ENCODE data around the gene ARSG. TPM values are rescaled to one million over a fixed set of nuclear protein-coding genes. Genes with fewer than 3 reads are reported as not detected.
A peak's percentile ranks its signal among the peaks of the same experiment; 100 is the strongest.

The ARSG gene
- total and polyA plus RNA-seq, 2 of the 8 experiments (the other 6 are each of a cell fraction or from before 2014, with no cell fraction given): 3.3 to 4.0 TPM

DNA sequence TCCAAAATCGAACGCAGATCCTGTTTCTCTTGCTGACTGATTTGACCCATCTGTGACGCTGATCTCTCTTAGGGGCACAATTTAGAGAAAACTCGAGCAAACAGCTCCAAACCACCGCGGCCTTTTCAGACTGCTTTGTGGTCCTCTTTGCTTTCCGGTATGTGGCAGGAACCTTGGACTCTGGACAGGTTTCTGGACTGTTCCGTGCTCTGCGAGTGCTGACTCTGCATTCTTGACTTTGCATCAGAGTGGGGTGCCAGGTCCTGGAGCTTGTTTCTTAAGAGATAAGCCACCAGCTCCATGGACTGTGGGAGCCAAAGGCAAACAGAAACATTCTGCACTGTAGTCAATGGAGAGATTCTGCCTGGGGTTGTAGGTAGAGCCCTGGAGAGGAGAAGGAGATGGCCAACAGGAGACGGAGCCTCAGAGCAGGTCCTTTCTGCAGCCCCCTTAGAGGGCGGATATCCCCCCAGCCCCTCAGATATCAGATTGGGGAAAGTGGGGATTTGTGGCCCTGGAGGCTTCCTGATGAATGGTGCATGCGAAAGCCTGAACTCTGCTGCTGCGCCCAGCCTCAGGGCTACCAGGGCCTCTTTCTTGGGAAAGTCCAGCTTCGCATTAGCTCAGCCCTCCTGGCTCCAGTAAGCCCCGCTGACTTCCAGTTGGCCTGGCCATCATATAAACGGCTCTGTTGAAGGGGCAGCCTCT is 100.4 kb downstream of the ARSG start:
- Histone ChIP-seq H3K9ac (replicated peaks in 1 of 4; ENCODE audit: extremely low read depth in 1 of 4, low read depth in 3 of 4, low read length in 3 of 4) (no peak overlapping the region), H3K9me3 (ENCODE audit: insufficient read depth in 2 of 2, low read depth in 1 of 2, low read length in 1 of 2) (peaks cover 0 to 5% of the 10 kb centered on the region in 2 experiments; a peak in 1 of 4 replicates), H3K79me2 (ENCODE audit: control insufficient read depth in 1 of 2, insufficient read depth in 2 of 2, low read length in 2 of 2) (no peaks in the 10 kb centered on the region), H2BK12ac (ENCODE audit: low read depth, low read length) (no peak overlapping the region), H2BK20ac (ENCODE audit: low read length) (no peak overlapping the region), H3K4me1 (replicated peaks in 1 of 4; ENCODE audit: control insufficient read depth in 3 of 4, insufficient read depth in 4 of 4, low read length in 3 of 4) (no peaks in the 10 kb centered on the region), H3K23me2 (ENCODE audit: low read depth, low read length) (no peaks in the 10 kb centered on the region), H3K79me1 (ENCODE audit: low read depth, low read length) (no peaks in the 10 kb centered on the region), H3K18ac (ENCODE audit: extremely low read depth, low read length) (no peak overlapping the region), H4K91ac (replicated peaks; ENCODE audit: insufficient read length, low read length) (no peak overlapping the region), H2BK120ac (replicated peaks; ENCODE audit: low read depth, low read length) (no peak overlapping the region), H4K8ac (ENCODE audit: extremely low read depth, insufficient read depth, low read length) (no peak overlapping the region), H4K5ac (ENCODE audit: insufficient read length, low read depth, low read length) (no peak overlapping the region), H2BK15ac (ENCODE audit: low read length) (no peak overlapping the region), H3K4me2 (ENCODE audit: insufficient read depth in 1 of 2, low read depth in 2 of 2, low read length in 2 of 2) (no peak overlapping the region), H4K20me1 (replicated peaks in 1 of 2; ENCODE audit: control insufficient read depth in 1 of 2, insufficient read depth in 2 of 2, low read length in 2 of 2) (no peaks in the 10 kb centered on the region), H2AFZ (ENCODE audit: low read length) (no peak overlapping the region), H3K4me3 (ENCODE audit: extremely low read depth in 1 of 4, insufficient read depth in 2 of 4, low read depth in 3 of 4, low read length in 4 of 4) (no peak overlapping the region), H3K23ac (ENCODE audit: insufficient read length) (no peak overlapping the region), H2BK5ac (ENCODE audit: low read depth, low read length) (no peak overlapping the region), H3K14ac (ENCODE audit: insufficient read length) (no peak overlapping the region), H3K4ac (replicated peaks; ENCODE audit: insufficient read length, low read depth, low read length) (no peak overlapping the region), H2AK5ac (ENCODE audit: low read depth, low read length) (no peak overlapping the region), H3K56ac (replicated peaks; ENCODE audit: insufficient read length, low read depth, low read length) (no peak overlapping the region), H3K27ac (ENCODE audit: low read depth, low read length) (no peak overlapping the region), H3K36me3 (ENCODE audit: control insufficient read depth in 2 of 4, insufficient read depth in 4 of 4, low read length in 3 of 4) (no peaks in the 10 kb centered on the region), H3K27me3 (replicated peaks in 1 of 4; ENCODE audit: control insufficient read depth in 3 of 4, extremely low read depth in 1 of 4, insufficient read depth in 3 of 4, low read length in 3 of 4) (no peaks in the 10 kb centered on the region)
- FAIRE-seq (no peak), DNase-seq (ENCODE audit: low read depth in 1 of 2, low spot score in 2 of 2) (peak in 1 of 2 experiments; percentile 33)
- 89% methylated on average over 16 of the region's 16 CpGs; no CpG with 5 or more reads in 1 of the 2 experiments for WGBS, 2 experiments (ENCODE audit: extremely low coverage in 1 of 2, insufficient coverage in 1 of 2, insufficient read length in 1 of 2, insufficient replicate concordance in 2 of 2, low coverage in 1 of 2, low lambda C conversion rate in 2 of 2, missing lambda C conversion rate in 1 of 2)
- ChIA-PET POLR2A (ENCODE audit: partially characterized antibody) (interaction anchor here (1.0 kb wide), 1 partner anchor 83 kb away, joined by 3 read pairs; no protein-coding TSS in a partner anchor), CTCF (ENCODE audit: partially characterized antibody) (interaction anchor here (0.6 to 1.9 kb wide), 7 partner anchors 9 to 128 kb away, joined by 3 to 8 read pairs (median 3); no protein-coding TSS in a partner anchor)

All from H1 (cell line).